Measurements from ENCODE around the gene OR52M1.

The OR52M1 gene

DNA sequence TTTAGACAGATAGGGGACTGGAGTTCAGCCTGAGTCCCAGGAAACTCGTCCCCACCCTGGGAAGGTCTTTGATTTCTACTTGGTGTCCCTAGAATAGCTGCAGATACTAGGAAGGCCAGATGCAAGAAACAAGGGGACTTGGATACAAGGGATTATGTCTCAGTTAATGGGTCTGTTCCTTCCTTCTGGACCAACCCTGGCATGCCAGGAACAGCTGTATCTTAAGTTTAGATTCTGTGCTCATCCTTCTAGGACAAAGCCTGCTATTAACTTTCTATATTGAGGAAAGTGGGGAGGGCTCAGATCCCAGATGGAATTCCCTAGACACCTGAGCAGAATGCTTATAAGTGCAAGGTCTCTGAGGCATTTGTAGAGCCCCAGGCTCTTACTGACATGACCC lies 3.9 kb upstream of the OR52M1 start:
- DNase-seq (ENCODE audit: low spot score), result no peak
- in situ Hi-C loops (cut with MboI; ENCODE audit: low pct_unique_long_range_greater_than_20kb, low sequenced_read_pairs, unreplicated experiment), result loop anchor here (5.0 kb wide), 1 partner anchor 349 kb away; no protein-coding TSS in a partner anchor
- TF ChIP-seq, protein P1, sequence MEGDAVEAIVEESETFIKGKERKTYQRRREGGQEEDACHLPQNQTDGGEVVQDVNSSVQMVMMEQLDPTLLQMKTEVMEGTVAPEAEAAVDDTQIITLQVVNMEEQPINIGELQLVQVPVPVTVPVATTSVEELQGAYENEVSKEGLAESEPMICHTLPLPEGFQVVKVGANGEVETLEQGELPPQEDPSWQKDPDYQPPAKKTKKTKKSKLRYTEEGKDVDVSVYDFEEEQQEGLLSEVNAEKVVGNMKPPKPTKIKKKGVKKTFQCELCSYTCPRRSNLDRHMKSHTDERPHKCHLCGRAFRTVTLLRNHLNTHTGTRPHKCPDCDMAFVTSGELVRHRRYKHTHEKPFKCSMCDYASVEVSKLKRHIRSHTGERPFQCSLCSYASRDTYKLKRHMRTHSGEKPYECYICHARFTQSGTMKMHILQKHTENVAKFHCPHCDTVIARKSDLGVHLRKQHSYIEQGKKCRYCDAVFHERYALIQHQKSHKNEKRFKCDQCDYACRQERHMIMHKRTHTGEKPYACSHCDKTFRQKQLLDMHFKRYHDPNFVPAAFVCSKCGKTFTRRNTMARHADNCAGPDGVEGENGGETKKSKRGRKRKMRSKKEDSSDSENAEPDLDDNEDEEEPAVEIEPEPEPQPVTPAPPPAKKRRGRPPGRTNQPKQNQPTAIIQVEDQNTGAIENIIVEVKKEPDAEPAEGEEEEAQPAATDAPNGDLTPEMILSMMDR (IDR thresholded peaks at IDR 0.05; ENCODE audit: extremely low read depth, insufficient read depth, missing control alignments), result no peak

DNA sequence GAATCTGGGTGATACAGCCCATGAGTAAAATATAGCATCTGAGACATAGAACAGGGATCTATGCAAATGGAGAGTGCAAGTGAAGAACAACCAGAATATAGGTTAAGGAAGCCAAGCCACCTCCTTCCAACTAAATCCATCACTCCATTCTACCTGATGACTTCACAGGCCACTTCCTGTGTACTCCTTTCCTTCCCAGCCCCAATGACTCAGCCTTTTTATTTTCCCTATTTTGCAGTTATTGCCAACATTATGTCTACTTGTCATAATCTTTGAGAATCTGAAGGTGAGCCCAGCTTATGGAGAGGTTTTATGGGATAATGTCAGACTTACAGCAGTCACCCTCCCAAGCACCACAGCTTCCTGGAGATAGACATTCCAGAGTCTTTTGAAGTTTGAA lies 1.4 kb upstream of the OR52M1 start:
- TF ChIP-seq, protein P1 (IDR thresholded peaks at IDR 0.05; ENCODE audit: extremely low read depth, insufficient read depth, missing control alignments), result no peak
- in situ Hi-C loops (cut with MboI; ENCODE audit: low pct_unique_long_range_greater_than_20kb, low sequenced_read_pairs, unreplicated experiment), result loop anchor here (5.0 kb wide), 1 partner anchor 351 kb away; no protein-coding TSS in a partner anchor
- DNase-seq (ENCODE audit: low spot score), result no peak

DNA sequence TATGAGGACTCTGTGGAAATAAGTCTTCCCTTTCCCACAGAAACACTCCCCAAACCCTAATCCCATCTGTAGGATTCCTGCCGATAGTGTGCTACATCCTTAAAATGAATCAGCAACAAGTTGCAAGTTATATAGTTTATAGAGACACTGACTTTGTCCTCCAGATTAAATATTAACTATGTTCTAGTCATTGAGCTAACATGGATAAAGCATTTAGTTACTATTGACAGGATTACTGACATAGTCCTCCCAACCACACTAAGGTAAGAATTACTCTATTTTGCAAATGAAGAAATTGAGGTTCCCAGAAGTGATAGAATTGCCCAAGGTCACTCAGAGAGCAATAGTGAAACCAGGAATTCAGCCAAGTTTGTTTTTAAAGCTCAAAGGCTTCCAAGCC lies 1.9 kb downstream of the OR52M1 start:
- TF ChIP-seq, protein P1 (IDR thresholded peaks at IDR 0.05; ENCODE audit: extremely low read depth, insufficient read depth, missing control alignments), result no peak
- in situ Hi-C loops (cut with MboI; ENCODE audit: low pct_unique_long_range_greater_than_20kb, low sequenced_read_pairs, unreplicated experiment), result no loop called here
- DNase-seq (ENCODE audit: low spot score), result no peak

DNA sequence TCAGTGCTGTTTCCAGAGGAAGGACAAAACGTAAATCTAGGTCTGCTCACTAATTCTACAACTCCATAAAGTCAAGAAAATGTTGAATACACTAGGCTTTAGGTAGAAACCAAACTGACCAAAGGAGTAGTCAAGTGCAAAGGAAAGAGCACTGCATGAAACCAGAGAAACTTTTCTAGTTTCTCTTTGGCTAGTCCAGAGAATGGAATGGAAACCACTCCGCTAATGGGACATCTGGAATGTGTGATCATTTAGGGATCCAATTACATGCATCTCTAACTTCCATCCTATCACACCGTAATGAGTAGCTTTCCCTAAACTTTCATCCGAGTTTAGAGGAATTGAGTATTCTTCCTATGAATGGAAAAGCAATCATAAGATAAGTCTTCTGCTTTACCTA lies 2.4 kb downstream of the OR52M1 start:
- no peak for DNase-seq (ENCODE audit: low spot score)
- TF ChIP-seq, protein P1 (IDR thresholded peaks at IDR 0.05; ENCODE audit: extremely low read depth, insufficient read depth, missing control alignments), result no peak
- in situ Hi-C loops (cut with MboI; ENCODE audit: low pct_unique_long_range_greater_than_20kb, low sequenced_read_pairs, unreplicated experiment), result no loop called here

DNA sequence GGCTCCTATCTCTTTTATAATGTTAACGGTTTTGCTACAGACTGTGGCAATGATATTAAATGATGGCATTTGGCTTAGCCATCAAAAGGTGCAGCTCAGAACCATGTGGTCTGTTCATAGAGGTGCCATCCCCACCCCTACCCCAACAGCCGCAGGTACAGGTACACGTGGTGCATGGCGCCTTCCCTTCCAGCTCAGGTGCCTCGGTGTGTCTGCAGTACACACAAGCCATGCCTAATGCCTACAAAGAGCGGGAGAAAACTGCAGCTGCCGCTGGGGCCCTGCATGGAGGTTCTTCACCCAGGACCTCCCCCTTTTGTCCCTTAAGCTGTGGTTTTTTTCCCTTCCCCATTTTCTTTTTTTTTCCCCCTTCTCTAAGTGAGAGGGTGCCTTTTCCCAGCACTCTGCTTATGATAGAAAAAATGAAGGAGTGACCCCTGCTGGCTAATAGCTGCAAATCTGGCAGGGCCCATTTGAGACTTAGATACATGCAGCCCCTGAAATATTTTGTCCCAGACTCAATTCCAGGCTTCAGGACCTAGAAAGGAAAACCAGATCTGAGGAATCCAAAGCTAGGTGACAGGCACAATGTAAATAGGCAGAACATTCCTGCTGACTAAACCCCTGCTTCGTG lies 6.5 kb downstream of the OR52M1 start:
- TF ChIP-seq, protein P1 (IDR thresholded peaks at IDR 0.05; ENCODE audit: extremely low read depth, insufficient read depth, missing control alignments), result peak; percentile 47
- DNase-seq (ENCODE audit: low spot score), result no peak
- in situ Hi-C loops (cut with MboI; ENCODE audit: low pct_unique_long_range_greater_than_20kb, low sequenced_read_pairs, unreplicated experiment), result no loop called here

DNA sequence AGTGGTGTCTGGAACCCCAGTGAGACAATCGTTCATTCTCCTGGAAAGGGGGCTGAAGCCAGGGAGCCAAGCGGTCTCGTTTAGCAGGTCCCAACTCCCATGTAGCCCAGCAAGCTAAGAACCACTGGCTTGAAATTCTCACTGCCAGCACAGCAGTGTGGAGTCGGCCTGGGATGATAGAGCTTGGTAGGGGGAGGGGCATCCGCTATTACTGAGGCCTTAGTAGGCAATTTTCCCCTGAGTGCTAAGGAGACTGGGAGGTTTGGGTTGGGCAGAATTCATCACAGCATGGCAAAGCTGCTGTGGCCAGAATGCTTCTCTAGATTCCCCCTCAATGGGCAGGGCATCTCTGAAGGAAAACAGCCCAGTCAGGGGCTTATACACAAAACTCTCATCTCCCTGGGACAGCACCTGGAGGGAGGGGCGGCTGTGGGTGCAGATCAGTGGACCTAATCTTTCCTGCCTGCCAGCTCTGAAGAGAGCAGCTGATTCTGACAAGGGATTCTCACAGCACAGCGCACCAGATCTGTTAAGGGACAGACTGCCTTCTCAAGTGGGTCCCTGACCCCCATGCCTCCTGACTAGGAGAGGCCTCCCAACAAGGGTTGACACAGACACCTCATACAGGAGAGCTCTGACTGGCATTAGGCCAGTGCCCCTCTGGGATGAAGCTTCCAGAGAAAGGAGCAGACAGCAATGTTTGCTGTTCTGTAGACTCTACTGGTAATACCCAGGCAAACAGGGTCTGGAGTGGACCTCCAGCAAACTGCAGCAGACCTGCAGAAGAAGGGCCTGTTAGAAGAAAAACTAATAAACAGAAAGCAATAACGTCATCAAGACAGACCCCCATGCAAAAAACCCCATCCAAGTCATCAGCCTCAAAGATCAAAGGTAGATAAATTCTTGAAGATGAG lies 14.8 kb downstream of the OR52M1 start:
- in situ Hi-C loops (cut with MboI; ENCODE audit: low pct_unique_long_range_greater_than_20kb, low sequenced_read_pairs, unreplicated experiment), result no loop called here
- no peak for DNase-seq (ENCODE audit: low spot score)
- TF ChIP-seq, protein P1 (IDR thresholded peaks at IDR 0.05; ENCODE audit: extremely low read depth, insufficient read depth, missing control alignments), result no peak

Data from GM13977 (cell line).